ENCODE results near the gene SNAP29.
"Not testable (repeated sequence)": the region's sequence is repeated elsewhere in the genome, so short reads cannot be mapped to it uniquely, and the experiment has no call there.

DNA sequence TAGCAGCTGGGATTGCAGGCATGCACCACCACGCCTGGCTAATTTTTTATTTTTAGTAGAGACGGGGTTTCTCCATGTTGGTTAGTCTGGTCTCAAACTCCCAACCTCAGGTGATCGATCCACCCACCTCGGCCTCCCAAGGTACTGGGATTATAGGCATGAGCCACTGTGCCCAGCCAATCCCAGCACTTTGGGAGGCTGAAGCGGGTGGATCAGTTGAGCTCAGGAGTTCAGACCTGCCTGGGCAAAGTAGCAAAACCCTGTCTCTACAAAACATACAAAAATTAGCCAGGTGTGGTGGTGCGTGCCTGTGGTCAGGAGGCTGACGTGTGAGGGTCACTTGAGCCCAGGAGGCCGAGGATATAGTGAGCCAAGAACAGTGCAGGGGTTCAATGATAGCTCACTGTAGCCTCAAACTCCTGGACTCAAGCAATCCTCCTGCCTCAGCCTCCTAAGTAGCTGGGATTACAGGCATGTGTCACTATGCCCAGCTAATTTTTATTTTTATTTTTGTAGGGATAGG is 37.0 kb upstream of the SNAP29 start:
- TF ChIP-seq POLR2A (IDR thresholded peaks at IDR 0.05): not testable (repeated sequence)
- TF ChIP-seq, protein P1, sequence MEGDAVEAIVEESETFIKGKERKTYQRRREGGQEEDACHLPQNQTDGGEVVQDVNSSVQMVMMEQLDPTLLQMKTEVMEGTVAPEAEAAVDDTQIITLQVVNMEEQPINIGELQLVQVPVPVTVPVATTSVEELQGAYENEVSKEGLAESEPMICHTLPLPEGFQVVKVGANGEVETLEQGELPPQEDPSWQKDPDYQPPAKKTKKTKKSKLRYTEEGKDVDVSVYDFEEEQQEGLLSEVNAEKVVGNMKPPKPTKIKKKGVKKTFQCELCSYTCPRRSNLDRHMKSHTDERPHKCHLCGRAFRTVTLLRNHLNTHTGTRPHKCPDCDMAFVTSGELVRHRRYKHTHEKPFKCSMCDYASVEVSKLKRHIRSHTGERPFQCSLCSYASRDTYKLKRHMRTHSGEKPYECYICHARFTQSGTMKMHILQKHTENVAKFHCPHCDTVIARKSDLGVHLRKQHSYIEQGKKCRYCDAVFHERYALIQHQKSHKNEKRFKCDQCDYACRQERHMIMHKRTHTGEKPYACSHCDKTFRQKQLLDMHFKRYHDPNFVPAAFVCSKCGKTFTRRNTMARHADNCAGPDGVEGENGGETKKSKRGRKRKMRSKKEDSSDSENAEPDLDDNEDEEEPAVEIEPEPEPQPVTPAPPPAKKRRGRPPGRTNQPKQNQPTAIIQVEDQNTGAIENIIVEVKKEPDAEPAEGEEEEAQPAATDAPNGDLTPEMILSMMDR (IDR thresholded peaks at IDR 0.05): not testable (repeated sequence)
